HT-29 (cell line): ENCODE results near the gene PALLD. TPM values are rescaled to one million over a fixed set of nuclear protein-coding genes. Genes with fewer than 3 reads are reported as not detected.

Source experiments
- DNase-seq: peaks from one replicate; pipeline ENCODE4 v3.0.0-alpha.2; 2015; ENCODE audit warnings: low spot score
- total RNA-seq: library from RNA; depleted of rRNA; stranded (reverse); fragments of >200 nt; shearing (Covaris generic); gene quantifications from 2 replicates; pipeline ENCODE4 v1.2.3, GENCODE V29; 2014

The PALLD gene
- total RNA-seq, 1 experiment from 2014 or later, result 1.3 TPM

DNA sequence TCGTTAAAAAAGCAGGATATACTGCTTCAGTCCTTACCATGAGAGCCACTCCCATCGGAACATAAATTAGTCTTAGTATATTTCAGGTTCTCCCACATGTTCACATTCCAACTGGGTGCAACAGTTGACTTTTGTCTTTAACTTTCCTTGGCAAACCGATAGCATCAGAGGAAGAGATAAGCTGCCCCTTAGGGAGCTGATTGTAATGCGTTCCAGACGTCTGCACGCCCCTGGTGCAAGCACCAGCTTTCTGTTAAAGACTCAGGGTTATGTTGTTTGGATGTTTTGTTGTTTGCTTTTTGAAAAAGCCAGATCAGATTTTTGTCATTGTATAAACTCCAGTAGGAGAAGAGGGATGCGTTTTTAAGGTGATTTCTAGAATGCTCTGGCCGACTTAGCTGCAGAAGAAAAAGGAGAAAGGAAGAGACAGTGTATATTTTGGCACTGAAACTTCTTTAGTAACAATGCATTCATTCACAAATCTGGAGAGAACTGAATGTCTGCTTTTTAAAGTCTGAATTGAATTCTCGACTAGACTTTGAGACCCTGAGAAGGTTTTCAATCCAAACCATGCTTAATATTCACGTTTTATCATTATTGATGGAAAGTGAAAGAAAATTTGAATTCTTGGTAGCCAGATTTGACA lies 352.3 kb downstream of the PALLD start:
- no peak for DNase-seq

DNA sequence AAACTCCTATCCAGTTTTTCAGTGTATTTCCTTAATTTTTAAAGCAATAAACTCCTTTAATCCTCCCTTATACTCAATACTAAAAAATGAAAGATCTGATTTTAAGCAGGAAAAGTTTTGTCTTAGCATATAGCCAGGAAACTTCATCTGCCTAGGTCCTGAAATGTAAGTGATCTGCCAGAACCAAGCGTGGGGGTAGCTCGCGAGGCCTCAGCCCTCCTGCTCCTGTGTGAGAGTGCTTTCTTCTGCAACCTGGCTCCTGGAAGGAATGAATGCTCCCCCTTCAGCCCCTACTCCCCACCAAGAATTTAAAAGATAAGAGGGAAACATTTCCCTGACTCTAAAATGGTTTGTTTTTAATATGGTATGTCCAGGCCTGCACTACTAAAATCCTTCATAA lies 353.1 kb downstream of the PALLD start:
- DNase-seq, result no peak

GRCh38 chr4:168852387-168852786 lies 355.5 kb downstream of the PALLD start:
- no peak for DNase-seq

GRCh38 chr4:168852933-168853713 lies 356.3 kb downstream of the PALLD start:
- DNase-seq, result no peak

GRCh38 chr4:168853770-168854169 lies 356.9 kb downstream of the PALLD start:
- DNase-seq, result no peak

DNA sequence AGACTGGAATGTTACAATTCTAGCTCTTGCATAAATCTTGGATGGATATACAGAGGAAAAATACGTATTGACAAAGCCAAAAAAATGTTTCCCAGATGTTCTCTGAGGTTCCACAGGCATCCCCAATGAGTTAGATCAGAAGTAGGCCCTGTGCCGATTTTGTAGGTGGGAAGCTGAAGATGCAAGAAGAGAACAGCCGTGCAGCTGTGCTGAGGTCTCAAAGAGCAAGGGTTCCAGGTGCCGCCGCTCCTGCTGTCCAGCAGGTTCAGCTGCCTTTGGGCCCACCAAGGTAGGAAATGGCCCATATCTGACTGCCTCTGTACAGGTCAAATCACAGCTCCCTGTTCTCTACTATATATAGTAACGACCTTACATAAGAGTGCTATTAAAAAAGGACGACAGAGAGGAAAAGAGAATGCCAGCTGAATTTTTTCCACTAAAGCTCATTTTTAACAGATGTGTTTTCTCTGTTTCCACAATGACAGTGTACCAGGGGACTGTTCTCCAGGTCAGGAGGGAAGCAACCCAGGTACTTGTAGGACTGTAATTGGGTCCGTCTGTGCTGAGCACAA lies 357.6 kb downstream of the PALLD start:
- DNase-seq, result no peak

GRCh38 chr4:168856312-168856711 lies 359.5 kb downstream of the PALLD start:
- no peak for DNase-seq

- DNase-seq, result no peak
Observed at GRCh38 chr4:168857009-168857408, 360.2 kb downstream of the PALLD start.

DNA sequence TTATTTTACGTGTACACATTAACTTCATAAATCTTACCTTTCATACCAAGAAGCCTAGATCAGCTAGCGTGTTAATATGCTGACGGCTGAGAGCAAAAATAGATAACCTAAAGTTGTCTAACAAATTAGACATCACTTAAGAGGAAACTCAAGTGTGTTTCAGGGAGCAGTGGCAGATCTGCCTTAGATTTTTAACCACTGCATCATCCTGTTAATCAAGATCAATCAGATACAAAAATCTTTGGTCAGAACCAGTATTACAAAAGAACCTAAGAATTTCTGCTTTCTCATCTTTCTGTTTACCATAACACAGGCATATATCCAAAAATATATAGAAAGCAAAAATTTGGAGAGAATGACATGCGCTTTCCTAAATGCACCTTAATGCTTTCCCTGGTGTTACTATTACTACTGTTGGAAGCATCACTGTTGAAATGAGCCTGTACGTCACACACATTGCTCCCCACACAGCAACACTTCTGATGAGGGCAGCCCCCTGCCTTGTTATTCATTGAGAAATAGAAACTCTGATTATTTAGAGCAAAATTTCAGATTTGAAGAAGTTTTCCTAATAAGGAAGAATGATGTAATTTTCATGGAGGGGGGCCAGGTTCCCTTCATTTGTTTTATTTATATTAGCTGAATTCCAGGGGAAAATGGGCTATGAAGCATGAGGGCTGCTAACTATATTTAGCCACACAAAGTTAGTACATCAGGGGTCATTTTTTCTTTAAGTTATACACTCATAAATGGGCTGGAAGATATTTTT lies 360.9 kb downstream of the PALLD start:
- no peak for DNase-seq

DNA sequence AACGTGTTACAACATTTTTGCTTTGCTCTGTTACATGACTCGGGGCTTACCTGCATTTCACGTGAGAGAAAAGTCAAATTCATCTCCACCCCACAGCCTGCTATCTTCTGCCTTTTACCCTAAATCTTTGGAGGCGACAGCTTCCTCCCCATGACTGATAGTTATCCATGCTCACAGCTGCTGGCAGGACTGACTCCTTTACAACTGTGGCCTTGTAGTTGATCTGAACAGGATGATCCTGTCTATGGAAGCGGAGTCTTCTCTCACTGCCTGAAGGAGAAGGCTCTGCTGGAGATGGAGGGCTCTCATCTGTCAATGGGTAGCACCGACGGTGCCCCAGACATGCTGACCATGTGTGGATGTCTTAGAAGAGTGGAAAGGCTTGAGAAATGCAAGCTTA lies 362.2 kb downstream of the PALLD start:
- DNase-seq, result no peak

DNA sequence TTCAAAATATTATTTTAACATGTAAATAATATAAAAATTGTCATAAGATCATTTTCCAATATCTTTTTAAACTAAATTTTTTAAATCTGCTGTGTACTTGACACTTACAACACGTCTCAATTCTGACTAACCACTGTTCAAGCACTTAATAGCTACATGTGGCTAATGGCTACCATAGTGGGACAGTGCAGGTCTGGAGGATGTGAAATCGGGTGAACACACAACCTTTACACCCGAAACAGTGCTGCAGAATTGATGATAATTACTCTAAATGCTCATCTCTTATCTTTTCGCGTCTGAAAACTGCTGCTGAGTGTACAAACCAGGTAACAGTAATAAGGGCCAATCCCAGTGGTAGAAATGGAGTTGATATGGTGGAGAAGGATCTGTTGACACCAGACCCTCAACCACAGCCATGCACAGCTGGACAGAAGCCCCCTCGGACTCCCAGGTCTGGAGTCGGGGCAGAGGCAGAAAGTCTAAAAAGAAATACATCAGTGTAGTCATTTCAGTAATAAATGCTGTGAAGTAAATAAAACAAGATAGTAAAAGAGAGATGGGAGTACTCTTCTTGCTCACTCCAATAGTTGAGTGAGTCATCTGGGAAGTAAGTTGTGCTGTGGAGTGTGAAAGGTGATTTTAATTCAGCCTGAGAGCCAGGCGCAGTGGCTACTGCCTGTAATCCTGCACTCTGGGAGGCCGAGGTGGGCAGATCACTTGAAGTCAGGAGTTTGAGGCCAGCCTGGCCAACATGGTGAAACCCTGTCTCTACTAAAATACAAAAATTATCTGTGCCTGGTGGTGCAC lies 363.2 kb downstream of the PALLD start:
- no peak for DNase-seq

- no peak for DNase-seq
Observed at GRCh38 chr4:168860827-168861226, 364.0 kb downstream of the PALLD start.

GRCh38 chr4:168863719-168864647 lies 367.1 kb downstream of the PALLD start:
- DNase-seq, result no peak

- DNase-seq, result no peak
Observed at GRCh38 chr4:168864821-168865541, 368.1 kb downstream of the PALLD start.

DNA sequence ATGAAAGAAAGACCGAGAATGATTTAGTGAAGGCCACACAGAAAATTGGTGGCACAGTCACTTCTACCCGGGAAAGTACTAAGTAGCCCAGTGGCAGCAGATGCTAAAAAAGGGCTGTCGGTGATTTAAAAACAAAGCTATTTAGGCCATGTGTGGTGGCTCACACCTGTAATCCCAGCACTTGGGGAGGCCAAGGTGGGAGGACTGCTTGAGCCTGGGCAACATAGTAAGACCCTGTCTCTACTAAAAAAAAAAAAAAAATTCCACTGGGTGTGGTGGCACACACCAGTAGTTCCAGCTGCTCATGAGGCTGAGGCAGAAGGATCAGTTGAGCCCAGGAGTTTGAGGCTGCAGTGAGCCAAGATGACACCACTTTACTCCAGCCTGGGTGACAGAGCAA lies 369.0 kb downstream of the PALLD start:
- no peak for DNase-seq

DNA sequence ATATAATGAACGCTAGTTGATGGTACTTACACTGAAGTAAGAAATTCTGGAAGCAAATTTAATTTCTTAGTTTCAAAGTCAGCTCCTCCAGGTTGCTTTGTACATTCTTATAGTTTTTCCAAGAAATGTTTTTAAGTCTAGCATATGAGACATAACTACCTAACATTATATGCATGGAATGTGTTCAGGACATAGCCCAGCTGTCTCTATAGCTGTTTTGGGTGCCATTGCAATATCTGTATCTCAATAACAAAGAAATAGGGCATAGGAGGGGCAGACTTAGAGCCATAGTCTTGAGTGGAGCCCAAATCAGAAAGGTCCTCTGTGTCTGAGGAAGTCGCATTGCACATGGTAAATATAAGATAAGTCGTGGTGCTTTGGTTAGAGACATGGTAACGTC lies 369.8 kb downstream of the PALLD start:
- no peak for DNase-seq

DNA sequence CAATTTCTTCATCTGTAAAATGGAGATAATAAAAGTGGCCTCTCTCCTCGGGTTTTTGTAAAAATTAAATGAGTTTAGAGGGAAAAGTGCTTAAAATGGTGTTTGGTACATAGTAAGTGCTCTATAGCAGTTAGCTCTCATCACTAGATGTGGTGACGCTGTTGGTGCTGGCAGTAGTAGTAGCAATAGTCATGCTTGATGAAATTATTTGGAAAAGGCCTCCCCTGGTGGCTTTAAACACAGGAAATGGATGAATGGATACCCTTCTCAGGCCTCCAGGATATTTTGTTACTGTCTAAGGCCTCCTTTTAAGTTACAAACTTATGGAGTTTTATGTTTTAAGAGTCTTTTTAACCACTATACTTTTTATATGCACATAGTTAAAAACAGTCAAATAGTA lies 370.3 kb downstream of the PALLD start:
- no peak for DNase-seq

DNA sequence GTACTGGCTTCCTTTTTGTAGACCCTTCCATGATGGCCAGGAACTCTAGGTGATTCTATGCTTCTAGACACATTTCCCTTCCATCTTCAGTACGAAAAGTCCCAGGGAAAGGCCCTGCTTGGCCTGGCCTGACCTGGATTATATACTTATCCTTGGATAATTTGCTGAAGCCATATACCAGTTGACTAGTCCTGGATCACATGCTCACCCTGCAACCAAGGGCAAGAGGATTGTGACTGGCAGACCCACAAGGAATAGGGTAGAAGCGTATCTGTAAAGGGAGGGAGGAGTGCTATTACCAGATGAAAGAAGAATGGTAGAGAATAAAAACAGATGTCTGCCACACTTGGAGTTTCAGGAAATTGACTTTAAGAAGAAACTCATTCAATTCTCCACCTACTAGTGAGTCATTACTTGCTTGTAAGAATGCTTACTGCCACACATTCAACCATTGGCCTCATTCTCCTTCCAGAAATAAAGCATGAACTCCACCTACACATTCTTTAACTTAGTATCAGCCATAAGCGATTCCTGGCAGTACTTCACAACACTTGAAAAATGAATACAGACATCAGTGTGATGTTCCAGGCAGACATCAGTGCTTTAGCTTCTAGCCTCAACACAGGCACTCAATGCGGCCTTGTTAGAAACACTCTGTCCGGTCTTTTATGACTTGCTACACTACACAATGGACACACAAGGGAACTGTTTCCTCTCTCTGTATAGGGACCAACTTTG lies 371.4 kb downstream of the PALLD start:
- no peak for DNase-seq

GRCh38 chr4:168868802-168869201 lies 371.9 kb downstream of the PALLD start:
- no peak for DNase-seq
